GM21447 (cell line): ENCODE results near the gene MCEE.
"Not testable (repeated sequence)": the region's sequence is repeated elsewhere in the genome, so short reads cannot be mapped to it uniquely, and the experiment has no call there.

ENCODE experiments used
- ATAC-seq: cut with Tn5 transposase; IDR thresholded peaks from one replicate; pipeline ENCODE4 v1.9.1; 2021; ENCODE audit not compliant: unreplicated experiment

The MCEE gene

DNA sequence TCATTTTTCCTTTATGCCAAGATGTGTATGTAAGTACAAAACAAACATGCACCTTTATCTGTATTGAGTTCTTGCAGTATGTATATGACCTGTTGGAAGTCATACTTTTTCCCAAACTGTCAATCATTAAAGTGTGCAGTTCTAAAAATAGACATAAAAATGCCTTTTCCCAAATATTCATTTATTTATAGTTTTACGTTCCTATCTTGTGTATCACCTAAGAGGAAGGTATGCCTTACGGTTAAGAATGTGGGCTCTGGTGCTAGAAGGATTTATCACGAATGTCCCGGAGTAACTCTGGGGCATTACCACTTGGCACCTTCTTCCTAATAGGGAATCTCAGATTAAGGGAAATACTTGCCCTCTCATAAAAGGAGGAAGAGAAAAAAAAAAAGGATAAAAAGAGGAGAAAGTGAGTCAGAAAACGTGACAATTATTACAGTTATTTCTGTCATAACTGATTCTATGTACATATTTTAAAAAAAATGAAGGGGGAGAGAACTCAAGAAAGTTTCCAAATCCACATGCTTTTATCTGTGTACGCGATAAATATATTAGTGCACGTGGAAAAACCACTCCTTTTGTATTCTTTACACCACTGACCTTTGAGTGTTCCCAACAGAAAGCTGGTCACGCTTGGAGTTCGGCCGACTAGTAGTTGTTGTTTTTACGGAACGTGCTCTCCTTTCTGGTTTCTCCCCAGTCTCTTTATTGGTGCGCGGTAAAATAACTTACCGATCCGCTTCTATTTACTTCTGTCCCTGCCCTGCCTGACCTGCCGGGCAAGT lies 721 bp downstream of the MCEE start:
- no peak for ATAC-seq

- no peak for ATAC-seq
Observed at GRCh38 chr2:71126957-71127356, 3.1 kb downstream of the MCEE start.

DNA sequence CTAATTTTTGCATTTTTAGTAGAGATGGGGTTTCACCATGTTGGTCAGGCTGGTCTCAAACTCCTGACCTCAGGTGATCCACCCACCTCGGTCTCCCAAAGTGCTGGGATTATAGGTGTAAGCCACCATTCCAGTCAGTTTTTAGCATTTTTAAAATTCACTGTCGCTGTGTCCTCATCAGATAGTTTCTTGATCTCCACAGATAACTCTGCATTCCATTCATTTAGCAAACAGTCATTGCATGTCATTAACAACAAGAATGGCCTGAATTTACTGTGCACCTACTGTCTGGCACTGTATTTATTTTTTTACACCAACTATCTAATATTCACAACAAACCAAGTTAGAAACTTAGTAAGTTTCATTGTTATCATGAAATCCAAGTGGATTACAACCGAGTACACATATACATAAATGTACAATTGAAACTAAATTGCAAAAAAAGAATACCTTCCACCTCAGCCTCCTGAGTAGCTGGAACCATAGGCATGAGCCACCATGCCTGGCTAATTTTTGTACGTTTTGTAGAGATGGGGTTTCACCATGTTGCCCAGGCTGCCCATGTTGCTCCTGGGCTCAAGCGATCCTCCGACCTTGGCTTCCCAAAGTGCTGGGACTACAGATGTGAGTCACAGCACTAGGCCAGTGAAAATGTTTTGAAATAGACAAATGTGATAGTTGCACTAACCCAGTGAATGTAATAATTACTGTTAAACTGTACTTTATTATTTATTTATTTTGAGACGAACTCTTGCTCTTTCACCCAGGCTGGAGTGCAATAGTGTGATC lies 4.3 kb downstream of the MCEE start:
- no peak for ATAC-seq

GRCh38 chr2:71122387-71123298 lies 7.4 kb downstream of the MCEE start:
- ATAC-seq: no peak

- ATAC-seq: no peak
Observed at GRCh38 chr2:71121479-71121878, 8.6 kb downstream of the MCEE start.

GRCh38 chr2:71120195-71120594 lies 9.8 kb downstream of the MCEE start:
- no peak for ATAC-seq

DNA sequence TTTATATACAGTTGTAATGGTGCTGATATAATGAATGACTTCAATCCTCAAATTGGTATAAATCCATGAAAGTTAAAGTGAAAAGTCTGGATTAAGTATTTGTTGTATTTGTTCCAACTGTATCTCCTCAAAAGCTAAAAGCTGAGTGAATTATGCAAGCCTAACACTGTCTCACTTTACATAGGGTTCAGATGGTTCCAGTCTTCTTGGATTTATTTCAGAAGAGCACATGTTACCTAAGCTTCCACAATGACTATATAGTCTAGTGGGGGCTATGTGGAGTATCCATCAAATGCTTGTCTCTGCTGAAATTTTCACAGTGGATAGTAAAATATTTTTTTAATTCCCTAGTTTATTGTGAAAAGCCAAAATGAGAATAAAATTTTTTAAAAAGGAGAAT lies 13.0 kb downstream of the MCEE start:
- ATAC-seq: no peak

DNA sequence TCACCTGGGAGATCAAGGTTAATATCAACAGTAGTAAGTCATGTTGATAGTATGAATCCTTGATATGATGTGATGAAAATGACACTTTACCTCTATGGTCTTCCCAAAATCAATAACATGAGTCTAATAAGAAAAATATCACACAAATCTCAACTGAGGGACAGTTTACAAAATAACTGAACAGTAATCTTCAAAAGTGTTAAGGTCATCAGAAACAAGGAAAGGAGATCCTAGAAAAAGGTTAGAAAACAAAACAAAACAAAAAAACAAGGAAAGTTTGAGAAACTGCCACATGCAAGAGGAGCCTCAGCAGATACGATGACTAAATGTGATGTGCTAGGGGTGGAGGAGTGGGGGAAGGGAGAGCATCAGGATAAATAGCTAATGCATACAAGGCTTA lies 16.2 kb downstream of the MCEE start:
- no peak for ATAC-seq

DNA sequence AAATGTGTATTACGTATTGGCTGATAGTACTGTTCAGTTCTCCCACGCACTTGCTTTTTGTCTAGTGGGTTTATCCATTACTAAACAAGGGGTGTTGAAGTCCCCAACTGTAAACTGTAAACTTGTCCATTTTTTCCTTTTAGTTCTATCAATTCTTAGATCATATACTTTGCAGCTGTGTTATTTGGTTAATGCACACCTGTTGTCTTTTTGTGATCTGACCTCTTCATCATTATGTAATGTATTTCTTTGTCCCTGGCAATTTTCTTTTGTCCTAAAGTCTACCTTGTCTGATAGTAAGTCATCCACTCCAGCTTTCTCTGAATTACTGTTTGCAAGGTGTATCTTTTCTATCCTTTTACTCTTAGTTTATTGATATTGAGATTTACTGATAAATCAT lies 21.9 kb downstream of the MCEE start:
- ATAC-seq: no peak

DNA sequence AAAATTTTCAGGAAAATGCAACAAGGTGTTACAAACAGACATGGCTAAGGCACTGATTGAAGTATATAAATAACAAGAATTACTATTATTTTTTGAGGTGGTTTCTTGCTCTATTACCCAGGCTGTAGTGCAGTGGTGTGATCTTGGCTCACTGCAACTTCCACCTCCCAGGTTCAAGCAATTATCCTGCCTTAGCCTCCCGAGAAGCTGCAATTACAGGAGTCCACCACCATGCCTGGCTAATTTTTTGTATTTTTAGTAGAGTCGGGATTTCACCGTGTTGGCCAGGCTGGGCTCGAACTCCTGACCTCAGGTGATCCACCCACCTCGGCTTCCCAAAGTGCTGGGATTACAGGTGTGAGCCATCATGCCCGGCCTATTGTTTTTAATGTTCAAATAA lies 23.6 kb downstream of the MCEE start:
- ATAC-seq: not testable (repeated sequence)

DNA sequence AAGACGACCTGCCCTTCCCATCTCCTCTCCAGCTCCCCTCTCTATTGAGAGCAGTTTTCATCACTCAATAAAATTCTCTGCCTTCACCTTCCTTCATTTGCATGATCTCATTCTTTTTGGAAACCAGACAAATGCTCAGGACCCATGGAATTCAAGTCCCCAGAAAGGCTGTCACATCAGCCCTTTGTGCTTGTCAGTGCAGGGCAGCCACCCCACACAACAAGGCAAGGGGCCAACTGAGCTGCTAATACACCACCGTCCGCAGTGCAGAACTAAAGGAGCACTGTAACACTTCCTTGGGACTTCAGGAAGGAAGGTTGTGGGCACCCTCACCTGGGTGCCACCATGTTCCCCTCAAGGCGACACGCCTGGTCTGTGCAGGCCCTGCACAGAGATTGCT lies 26.2 kb downstream of the MCEE start:
- ATAC-seq: no peak

DNA sequence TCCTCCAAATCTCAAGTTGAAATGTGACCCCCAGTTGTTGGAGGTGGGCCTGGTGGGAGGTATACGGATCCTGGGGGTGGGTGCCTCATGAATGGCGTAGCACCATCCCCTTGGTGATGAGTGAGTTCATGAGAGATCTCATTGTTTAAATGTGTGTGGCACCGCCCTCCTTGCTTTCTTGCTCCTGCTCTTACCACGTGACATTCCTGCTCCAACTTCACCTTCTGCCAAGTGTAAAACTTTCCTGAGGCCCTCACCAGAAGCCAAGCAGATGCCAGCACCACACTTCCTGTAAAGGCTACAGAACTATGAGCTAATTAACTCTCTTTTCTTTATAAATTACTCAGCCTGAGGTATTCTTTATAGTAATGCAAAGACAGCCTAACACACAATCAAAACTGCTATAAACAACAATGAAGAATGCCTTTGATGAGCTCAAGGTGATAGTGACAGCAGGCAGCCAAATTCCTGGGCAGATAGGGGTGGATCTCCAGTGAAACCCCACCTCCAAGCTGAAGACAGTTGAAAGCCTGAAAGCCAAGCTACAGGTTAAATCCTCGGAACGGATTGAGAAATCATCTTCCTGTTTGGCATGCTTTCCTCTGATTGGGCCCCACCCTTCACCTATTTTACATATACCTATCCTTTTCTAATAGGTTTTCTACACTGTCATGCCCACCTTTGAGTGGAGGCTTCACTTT lies 26.9 kb downstream of the MCEE start:
- ATAC-seq: no peak

DNA sequence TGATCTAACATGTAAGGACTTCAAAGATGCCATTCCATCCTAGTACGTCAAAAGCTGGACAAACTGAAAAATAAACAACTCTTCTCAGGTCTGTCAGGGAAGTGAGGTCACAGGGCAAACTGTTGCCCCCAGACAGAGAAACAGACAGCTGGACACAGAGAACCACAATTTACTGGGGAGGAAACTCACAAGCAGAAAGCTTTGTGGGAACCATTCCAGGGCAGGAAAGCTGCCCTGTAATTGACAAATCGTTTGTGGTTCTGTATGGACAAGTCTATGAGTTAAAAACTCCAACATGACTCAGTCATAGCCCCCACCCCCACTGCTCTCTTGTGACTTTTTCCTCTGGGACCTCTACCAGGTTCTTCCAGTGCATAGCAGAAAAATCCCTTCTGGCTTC lies 28.4 kb downstream of the MCEE start:
- no peak for ATAC-seq

DNA sequence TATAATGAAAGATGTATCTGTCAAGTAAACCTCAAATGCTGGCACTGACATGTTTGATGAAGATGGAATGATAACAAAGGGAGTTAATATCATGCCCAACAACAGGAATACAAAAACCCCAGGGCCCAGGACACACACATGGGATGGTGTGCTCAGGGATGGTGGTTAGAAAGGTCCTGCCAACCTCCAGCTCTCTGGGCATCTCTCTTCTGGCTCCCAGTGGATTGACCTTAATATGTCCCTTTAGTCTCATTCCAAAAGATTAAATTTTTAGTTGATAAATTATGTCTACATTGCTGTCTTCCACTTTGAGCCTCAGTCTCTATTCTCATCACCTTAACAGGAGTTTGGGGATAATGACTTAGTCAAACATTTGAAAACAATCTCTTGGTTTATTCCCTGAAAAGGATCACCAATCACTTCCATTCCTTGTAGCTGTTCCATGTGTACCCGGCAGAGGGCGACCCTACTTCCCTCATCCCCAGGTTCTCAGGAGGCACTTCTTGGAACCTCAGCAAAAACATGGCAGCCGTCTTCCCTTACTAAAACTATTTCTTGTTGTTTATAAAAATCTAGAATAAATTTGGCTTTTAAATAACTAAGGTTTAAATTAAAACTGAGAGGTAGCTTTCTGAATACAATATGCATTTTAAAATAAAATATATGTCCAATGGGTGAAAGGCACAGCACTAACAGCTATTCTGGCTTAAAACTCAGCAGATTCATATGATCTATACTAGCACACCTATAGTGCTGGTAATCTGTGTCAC lies 29.6 kb downstream of the MCEE start:
- ATAC-seq: no peak

GRCh38 chr2:71092491-71093260 lies 37.4 kb downstream of the MCEE start:
- ATAC-seq: not testable (repeated sequence)

DNA sequence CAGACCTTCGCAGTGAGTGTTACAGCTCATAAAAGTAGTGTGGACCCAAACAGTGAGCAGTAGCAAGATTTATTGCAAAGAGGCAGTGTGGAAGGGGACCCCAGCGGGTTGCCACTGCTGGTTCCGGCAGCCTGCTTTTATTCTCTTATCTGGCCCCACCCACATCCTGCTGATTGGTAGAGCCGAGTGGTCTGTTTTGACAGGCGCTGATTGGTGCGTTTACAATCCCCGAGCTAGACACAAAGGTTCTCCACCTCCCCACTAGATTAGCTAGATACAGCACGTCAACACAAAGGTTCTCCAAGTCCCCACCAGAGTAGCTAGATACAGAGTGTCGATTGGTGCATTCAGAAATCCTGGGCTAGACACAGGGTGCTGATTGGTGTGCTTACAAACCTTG lies 38.2 kb downstream of the MCEE start:
- not testable (repeated sequence) for ATAC-seq

GRCh38 chr2:71089475-71089874 lies 40.6 kb downstream of the MCEE start:
- ATAC-seq: not testable (repeated sequence)

DNA sequence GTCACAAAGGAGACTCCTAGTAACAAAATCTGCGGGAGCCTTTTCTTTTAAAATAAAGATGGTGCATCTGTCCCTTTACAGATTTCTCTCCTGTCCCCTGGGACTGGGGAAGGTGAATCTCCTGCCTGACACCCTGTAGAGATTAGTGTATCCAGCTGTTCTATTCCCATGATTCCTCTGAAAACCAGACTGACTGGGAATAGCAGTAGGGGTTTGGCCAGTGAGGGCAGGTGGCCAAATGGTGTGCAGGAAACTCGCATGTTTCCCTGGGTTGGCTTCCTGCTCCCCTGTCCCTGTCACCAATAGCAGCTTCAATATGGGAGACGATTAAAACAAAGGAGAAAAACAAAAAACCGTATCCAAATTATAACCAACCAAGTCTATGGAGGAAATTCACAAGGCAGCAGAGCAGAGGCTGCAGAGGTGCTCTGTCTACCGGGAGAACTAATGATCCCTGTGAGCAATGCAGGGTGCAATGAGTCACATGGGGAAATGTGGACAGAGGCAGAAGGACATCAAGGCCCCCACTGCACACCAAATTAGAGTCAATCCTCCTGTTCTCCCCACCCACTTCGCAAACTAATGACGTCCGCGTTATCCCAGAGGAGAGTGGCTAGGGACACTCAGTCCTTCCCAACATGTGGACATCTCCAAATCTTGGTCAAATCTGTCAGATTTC lies 44.6 kb downstream of the MCEE start:
- ATAC-seq: not testable (repeated sequence)
